ENCODE results near the gene EBLN1. TPM values are rescaled to one million over a fixed set of nuclear protein-coding genes. Genes with fewer than 3 reads are reported as not detected.

Gene EBLN1
- total RNA-seq, 2 donors from 2014 or later: not detected

DNA sequence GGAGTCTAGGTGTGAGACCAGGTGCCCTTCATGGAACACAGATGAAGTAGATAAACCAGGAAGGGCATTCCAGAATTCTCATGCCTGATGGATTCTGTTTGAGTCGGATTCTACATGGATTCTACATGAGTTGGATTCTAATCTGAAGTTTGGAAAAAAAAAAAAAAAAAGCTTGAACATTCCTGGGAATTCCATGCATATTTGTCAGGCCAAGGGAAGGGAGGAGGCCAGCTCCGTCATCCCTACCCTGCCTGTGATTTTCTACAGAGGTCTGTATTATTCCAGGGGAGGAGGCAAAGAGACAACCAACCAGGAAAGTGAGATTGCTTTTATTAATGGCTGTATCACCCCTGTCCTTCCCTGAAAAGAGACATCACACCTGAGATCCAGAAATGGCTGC lies 27.8 kb upstream of the EBLN1 start:
- peaks cover 15% of the 10 kb centered on the region for H3K9me3 ChIP-seq (ENCODE audit: control insufficient read depth, low read length)
- DNase-seq: peak; percentile 61
- peaks cover 11% of the 10 kb centered on the region for H3K27me3 ChIP-seq (ENCODE audit: control insufficient read depth, insufficient read depth, low read length, poor library complexity, severe bottlenecking)
- TF ChIP-seq, protein P1, sequence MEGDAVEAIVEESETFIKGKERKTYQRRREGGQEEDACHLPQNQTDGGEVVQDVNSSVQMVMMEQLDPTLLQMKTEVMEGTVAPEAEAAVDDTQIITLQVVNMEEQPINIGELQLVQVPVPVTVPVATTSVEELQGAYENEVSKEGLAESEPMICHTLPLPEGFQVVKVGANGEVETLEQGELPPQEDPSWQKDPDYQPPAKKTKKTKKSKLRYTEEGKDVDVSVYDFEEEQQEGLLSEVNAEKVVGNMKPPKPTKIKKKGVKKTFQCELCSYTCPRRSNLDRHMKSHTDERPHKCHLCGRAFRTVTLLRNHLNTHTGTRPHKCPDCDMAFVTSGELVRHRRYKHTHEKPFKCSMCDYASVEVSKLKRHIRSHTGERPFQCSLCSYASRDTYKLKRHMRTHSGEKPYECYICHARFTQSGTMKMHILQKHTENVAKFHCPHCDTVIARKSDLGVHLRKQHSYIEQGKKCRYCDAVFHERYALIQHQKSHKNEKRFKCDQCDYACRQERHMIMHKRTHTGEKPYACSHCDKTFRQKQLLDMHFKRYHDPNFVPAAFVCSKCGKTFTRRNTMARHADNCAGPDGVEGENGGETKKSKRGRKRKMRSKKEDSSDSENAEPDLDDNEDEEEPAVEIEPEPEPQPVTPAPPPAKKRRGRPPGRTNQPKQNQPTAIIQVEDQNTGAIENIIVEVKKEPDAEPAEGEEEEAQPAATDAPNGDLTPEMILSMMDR (conservative IDR thresholded peaks at IDR 0.05): no peak
- no peaks in the 10 kb centered on the region for H3K36me3 ChIP-seq (ENCODE audit: control insufficient read depth, insufficient read depth, low read length)
- no peak overlapping the region for H3K4me3 Mint-ChIP-seq
- no peak overlapping the region for H3K27ac ChIP-seq (ENCODE audit: low read depth, low read length)
- H3K4me3 ChIP-seq (ENCODE audit: low read length): no peak overlapping the region
- peaks cover 13% of the 10 kb centered on the region for H3K4me1 Mint-ChIP-seq
- no peaks in the 10 kb centered on the region for H3K36me3 Mint-ChIP-seq (ENCODE audit: low read depth)
- no peak overlapping the region for H3K27ac Mint-ChIP-seq
- no peaks in the 10 kb centered on the region for H3K4me1 ChIP-seq (ENCODE audit: control insufficient read depth, insufficient read depth, low read length)
- 57 to 88% methylated on average over 1 to 2 of the region's 2 CpGs for WGBS, 2 experiments (ENCODE audit: insufficient coverage in 1 of 2, insufficient read length in 1 of 2)
- H3K27me3 Mint-ChIP-seq (ENCODE audit: insufficient read depth): peaks cover 65% of the 10 kb centered on the region
- peaks cover 8% of the 10 kb centered on the region for H3K9me3 Mint-ChIP-seq
- no peak overlapping the region for H3K9ac ChIP-seq (ENCODE audit: extremely low read depth, low read length, poor library complexity, severe bottlenecking)

DNA sequence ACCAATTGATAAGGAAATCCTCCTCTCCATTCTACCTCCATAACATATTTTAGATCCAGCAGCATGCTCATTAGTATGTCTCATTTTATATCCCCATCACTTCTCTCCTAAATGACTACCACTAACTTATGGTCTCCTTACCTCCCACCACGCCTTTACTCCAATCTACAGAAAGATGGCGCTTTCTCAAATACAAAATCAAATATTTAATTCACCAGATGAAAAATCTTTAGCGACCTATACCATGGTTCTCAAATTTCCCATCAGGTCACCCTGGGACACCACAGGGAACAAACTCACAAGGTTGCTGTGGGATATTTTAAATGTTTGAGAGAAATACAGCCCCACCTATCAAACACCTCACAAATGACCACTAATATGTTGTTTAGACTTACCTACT lies 27.0 kb upstream of the EBLN1 start:
- H3K27ac Mint-ChIP-seq: no peak overlapping the region
- H3K36me3 Mint-ChIP-seq (ENCODE audit: low read depth): no peaks in the 10 kb centered on the region
- Histone ChIP-seq H3K27ac (ENCODE audit: low read depth, low read length) (no peak overlapping the region), H3K9ac (ENCODE audit: extremely low read depth, low read length, poor library complexity, severe bottlenecking) (no peak overlapping the region), H3K4me1 (ENCODE audit: control insufficient read depth, insufficient read depth, low read length) (no peaks in the 10 kb centered on the region), H3K36me3 (ENCODE audit: control insufficient read depth, insufficient read depth, low read length) (no peaks in the 10 kb centered on the region), H3K4me3 (ENCODE audit: low read length) (no peak overlapping the region), H3K27me3 (ENCODE audit: control insufficient read depth, insufficient read depth, low read length, poor library complexity, severe bottlenecking) (peaks cover 11% of the 10 kb centered on the region), H3K9me3 (ENCODE audit: control insufficient read depth, low read length) (peaks cover 15% of the 10 kb centered on the region)
- no peak for DNase-seq
- H3K9me3 Mint-ChIP-seq: peaks cover 8% of the 10 kb centered on the region
- 89% methylated on average over 3 of the region's 3 CpGs; no CpG with 5 or more reads in 1 of the 2 experiments for WGBS, 2 experiments (ENCODE audit: insufficient coverage in 1 of 2, insufficient read length in 1 of 2)
- peaks cover 13% of the 10 kb centered on the region for H3K4me1 Mint-ChIP-seq
- TF ChIP-seq, protein P1 (conservative IDR thresholded peaks at IDR 0.05): peak; percentile 28
- peaks cover 61% of the 10 kb centered on the region for H3K27me3 Mint-ChIP-seq (ENCODE audit: insufficient read depth)
- no peak overlapping the region for H3K4me3 Mint-ChIP-seq

DNA sequence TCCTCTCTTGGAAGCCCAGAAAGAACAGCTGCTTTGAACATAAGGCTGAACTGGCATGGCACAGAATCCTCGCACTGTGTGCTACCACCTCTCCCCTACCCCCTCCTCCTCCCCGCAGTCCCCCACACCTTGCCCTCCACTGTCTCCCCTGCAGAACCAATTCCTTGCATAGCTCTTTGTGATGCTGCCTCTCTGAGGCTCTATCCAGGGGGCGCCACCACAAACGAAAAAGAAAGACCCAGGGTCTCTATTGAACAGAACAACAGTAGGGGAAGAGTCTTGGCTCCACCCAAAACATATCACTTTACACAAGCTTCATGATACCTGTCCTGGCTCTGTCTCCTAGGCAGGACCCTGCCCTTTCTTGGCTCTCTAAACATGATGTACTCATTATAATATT lies 26.2 kb upstream of the EBLN1 start:
- Histone ChIP-seq H3K36me3 (ENCODE audit: control insufficient read depth, insufficient read depth, low read length) (no peaks in the 10 kb centered on the region), H3K9ac (ENCODE audit: extremely low read depth, low read length, poor library complexity, severe bottlenecking) (no peak overlapping the region), H3K4me1 (ENCODE audit: control insufficient read depth, insufficient read depth, low read length) (no peaks in the 10 kb centered on the region), H3K27ac (ENCODE audit: low read depth, low read length) (no peak overlapping the region), H3K27me3 (ENCODE audit: control insufficient read depth, insufficient read depth, low read length, poor library complexity, severe bottlenecking) (peaks cover 6% of the 10 kb centered on the region), H3K4me3 (ENCODE audit: low read length) (no peak overlapping the region), H3K9me3 (ENCODE audit: control insufficient read depth, low read length) (peaks cover 15% of the 10 kb centered on the region)
- H3K36me3 Mint-ChIP-seq (ENCODE audit: low read depth): no peaks in the 10 kb centered on the region
- peaks cover 63% of the 10 kb centered on the region for H3K27me3 Mint-ChIP-seq (ENCODE audit: insufficient read depth)
- 76 to 92% methylated on average over 2 to 4 of the region's 4 CpGs for WGBS, 2 experiments (ENCODE audit: insufficient coverage in 1 of 2, insufficient read length in 1 of 2)
- H3K9me3 Mint-ChIP-seq: peaks cover 8% of the 10 kb centered on the region
- TF ChIP-seq, protein P1 (conservative IDR thresholded peaks at IDR 0.05): peak; percentile 69
- no peak overlapping the region for H3K4me3 Mint-ChIP-seq
- DNase-seq: peak; percentile 79
- H3K27ac Mint-ChIP-seq: no peak overlapping the region
- peaks cover 13% of the 10 kb centered on the region for H3K4me1 Mint-ChIP-seq
